ENCODE results near the gene AGAP1.

Gene AGAP1

DNA sequence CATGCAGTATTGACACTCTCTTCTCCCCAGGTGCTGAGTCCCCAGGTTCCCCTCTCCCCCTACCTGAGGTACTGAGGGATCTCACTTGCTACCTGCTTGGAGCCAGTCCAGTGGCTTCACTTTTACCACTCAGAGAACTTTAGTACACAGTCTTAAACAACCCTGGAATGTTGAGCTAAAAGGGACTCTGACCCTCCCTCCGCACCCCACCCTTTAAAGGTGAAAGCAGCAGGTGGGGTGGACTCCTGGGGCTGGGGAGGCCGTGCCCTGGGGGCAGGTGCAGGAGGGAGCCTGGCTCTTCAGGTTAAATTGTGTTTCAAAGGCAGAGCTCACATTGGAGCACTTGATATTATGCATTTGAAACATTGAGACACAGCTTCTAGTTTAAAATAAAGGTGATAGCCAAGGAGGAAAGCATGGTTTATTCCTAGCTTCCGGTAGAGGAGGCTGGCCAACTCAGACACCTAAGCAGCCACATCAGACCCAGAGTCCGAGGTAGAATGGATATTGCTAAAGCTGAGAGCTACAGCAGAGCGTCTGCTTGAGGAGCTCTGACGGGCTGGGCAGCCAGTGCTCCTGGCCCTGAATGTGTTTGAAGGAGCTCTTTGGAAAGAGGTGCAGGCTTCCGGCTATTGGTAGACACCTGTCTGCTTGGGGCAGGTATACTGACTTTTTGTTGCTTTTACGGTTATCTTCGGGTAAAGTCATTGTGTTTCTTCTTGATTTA is 196.4 kb downstream of the AGAP1 start:
- no peak for DNase-seq (ENCODE audit: low read depth in 3 of 3)

DNA sequence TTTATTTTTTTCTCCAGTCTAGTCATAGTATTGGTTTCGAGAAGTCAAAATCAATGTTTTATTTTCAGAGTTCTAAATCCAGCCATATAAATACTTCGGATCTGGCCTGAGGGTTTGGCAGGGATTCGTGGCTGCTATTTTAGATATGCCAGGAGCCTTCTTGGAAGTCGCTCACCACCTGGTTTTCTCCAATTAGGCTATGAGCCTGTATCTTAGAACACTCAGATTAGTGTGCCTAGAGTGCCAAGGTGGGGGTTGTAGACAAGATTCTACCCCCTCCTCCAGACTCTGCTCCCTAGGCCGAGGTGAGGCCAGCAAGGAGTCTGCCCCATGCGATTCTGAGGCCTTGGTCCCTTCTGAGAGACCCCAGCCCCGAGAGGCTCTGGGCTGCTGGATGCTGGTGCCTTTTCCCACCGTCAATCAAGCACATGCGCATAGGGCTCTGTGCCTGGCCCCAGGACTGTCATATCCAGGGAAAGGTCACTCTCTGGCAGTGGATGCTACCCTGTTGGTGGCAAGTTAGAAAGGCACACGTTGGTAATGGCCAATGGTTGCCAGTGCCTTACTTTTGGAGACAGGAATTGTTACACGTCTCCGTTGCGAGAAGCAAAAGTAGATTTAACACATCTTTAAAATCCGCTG is 197.1 kb downstream of the AGAP1 start:
- DNase-seq (ENCODE audit: low read depth in 3 of 3), result no peak

DNA sequence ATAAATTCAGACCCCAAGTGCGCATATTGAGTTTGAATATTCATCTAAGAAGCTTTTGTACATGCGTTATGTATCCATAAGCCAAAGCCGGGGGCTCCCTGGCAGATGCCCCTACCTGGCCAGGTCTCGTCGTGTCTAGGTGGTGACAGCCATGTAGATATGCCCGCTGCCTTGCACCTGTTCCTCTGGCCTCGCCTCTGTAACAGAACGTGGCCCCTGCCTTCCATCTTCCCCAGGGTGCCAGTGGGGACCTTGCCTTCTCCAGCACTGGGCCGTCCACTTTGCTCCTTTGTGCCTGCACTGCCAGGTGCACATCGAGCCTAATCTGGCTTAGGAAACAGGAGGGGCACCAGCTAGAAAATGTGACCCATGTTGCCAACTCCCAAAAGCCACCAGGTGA is 198.2 kb downstream of the AGAP1 start:
- DNase-seq (ENCODE audit: low read depth in 3 of 3), result no peak

DNA sequence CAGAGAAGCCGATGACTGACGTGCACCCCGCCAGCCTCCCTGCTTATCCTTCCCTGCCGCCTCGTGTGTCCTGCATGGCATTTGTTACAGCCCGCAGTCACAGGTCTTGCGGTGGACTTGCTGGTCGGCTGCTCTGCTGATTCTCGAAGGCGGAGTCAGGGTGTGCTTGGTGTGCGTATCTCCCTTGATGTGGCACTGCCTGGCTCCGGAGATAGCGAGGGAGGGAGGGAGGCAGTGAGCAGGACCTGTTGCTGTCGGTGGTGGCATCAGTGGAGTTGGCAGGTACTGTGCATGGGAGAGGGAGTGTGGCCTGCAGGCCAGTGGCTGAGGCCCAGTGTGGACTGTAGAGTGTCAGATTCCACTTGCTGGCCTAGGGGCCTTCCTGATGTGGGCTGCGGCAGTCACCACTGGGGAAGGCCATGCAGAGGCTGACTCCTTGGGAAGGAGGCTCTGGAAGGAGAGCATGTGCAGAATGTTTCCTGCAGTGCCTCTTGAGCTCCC is 198.9 kb downstream of the AGAP1 start:
- no peak for DNase-seq (ENCODE audit: low read depth in 3 of 3)

DNA sequence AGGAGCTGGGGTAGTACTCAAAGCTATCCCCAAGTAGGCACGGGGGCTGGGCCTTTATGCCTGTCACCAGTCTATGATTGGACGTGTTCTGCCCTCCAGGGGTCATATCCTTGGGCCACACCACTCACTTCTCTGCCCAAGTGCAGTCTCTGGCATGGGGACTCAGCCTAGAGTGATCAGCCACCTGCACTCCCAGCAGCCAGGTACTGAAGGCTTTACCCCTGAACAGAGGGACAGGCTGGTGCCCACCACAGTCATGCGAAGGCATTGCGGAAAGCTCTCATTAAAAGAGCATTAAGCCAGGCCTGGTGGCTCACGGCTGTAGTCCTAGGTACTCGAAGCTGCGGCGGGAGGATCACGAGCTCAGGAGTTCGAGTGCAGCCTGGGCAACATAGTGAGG is 199.4 kb downstream of the AGAP1 start:
- DNase-seq (ENCODE audit: low read depth in 3 of 3), result no peak

DNA sequence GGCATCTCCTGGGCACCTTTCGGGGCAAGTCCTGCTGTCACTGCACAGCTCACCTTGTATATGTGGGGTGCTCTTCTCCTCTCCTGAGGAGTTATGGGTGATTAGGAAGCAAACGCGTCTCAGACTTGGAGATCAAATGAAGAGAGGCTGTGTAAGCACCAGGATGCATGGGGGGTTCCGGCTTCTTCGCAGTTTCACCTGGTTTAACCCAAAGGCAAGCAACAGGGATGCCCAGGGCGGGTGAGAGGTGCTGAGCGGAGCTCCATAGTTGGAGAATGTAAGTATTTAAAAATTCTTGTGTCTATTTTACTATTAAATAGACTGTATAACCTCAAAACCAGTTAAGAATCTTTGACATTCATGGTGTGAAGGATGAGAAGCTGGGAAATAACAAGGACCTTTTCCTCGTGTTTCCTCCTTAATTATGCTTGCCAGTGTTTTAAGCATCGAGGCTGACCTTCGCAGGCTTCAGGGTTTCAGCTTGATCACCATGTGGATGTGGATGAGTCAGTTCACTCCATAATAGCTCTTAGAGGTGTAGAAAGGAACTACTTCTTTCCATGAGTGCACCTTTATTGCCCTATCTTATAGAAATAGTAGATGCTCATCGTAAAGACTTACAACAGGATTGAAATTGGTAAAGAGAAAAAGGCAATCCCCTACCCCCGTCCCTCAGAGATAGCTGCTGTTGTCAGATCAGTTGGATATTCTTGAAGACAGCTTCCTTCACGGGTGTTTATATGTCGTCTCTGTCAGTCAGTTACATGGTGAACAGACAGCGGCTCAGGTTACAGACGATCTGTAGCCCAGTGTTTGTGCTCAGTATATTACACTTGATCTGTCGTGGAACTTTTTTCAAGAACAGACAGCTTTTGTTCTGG is 201.1 kb downstream of the AGAP1 start:
- DNase-seq (ENCODE audit: low read depth in 3 of 3), result no peak

DNA sequence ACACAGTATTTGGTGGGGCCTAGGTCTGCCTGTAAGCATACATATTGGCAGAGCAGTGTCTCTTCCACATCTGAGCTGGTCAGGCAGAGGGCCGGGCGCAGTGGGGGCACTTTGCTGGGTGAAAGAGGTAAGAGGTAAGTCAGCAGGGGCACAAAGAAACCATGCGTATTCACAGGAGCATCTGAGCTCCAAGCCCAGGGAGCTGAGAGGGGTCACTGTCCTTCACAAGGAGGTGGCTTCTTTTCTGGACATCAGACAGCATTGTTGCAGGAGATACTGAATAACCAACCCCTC is 201.7 kb downstream of the AGAP1 start:
- no peak for DNase-seq (ENCODE audit: low read depth in 3 of 3)

DNA sequence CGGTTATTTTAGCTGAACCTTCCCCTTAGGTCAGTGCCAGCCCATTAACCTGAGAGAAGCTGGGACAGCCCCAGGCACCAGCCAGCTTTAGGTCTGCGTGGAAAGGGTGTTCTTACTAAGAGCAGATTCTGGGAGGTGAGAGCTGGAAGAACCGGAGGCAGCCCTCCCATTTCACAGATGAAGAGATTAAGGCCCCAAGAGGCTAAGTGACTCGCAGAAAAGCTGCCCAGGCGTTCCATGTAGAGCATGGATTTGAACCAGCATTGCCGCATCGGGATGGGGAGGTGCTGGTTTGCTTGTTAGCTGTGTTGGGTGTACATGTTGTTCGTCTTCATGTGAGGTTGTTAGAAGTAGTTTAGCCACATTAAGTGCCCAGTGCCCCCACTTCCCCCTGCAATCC is 203.2 kb downstream of the AGAP1 start:
- DNase-seq (ENCODE audit: low read depth in 3 of 3), result no peak

DNA sequence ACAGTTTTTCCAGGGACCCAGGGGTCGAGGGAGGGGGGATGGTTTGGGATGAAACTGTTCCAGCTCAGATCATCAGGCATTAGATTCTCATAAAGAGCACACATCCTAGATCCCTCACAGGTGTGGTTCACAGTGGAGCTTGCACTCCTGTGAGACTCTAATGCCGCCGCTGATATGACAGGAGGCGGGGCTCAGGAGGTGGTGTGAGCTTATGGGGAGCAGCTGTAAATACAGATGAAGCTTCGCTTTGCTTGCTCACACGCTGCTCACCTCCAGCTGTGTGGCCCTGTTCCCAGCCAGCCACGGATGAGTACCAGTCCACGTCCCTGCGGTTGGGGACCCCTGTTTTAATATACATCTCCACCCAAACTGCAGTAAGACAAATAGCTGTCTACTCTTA is 204.2 kb downstream of the AGAP1 start:
- no peak for DNase-seq (ENCODE audit: low read depth in 3 of 3)

DNA sequence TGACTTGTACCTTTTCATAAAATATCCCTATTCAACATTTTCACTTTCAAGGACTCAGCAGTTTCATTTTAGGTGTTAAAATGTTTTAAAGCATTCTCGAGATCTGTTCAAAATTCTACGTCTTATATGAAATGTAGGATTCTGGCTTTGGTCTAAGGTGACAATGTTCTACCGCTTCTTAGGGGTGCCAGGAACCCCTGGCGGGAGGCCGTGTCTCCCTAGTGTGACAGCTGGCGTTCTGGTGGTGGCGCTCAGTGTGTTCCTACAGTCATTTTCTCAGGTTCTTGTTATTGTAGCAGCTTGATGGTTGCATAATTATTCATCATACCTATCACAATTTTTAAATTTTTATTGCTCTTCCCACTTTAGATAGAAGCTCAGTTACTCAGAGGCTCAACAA is 204.6 kb downstream of the AGAP1 start:
- DNase-seq (ENCODE audit: low read depth in 3 of 3), result no peak

DNA sequence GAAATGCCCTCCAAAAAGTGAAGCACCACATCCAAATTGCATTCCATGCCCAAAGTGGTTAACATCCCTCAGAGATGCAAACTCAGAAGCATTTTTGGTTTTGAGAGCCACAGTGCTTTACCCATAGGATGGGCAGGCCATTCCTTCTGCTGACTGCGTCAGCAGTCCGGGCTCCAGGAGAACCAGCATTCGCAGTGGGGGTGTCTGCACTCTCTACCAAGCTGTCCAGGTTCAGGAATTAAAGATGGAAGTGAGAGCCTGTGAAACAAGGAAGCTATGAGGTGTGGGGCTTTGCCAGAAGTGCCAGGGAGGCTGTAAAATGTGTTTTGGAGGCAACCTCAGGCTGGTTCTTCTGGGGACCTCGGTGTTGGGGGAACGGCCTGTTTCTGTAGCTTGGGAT is 205.7 kb downstream of the AGAP1 start:
- no peak for DNase-seq (ENCODE audit: low read depth in 3 of 3)

DNA sequence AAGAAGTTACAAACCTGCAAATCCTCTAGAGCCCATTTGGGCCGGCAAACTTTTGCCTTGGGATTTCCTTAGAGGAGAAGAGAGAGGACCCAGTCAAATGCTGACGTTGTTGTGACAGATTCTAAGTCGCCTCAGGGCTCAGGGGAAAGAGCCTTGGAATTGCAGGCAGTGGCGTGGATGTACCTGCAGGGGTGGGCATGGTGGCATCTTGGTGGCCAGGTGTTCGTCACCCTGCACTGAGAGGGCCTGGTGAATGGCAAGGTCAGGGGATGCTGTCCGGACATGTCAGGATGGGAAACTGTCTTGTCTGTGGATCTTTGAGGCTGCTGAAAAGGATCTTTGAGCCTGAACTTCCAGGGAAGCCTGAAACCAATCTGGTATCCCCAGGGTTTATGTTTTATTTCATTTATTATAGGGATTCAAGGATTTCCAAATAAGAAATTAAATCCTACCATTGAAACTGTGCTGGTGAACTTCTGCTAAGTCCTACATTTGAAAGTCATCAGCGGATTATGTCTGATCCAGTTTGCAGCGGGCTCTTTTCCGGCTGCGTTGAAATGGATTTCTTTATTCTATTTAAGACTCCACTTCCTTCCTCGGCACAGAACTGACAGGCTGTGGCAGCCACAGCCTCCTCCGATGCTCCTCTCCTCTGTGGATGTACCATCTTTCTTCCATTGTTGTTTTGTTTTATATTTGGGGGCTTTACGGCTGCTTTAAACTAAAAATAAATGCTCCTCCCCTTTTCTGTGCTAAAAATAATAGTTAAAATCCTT is 207.6 kb downstream of the AGAP1 start:
- DNase-seq (ENCODE audit: low read depth in 3 of 3), result no peak

DNA sequence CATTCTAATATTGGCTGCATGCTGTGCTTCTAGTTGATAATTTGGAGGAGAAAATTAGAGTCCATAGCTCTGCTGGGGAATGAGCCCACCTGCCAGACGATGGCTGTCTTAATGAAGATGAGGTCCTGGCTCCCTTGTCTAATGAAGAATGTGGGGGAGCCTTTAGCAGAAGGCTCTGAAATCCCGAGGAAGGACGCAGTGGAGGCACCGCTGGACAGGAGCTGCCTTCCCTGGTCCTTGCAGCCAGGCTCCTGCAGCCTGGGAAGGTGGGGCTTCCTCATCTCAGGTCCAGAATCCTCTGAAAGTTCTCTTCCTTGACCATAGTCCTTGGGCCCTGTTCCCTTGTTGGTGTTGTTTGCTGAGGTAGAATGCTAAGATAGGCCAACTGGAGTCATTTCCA is 208.3 kb downstream of the AGAP1 start:
- no peak for DNase-seq (ENCODE audit: low read depth in 3 of 3)

DNA sequence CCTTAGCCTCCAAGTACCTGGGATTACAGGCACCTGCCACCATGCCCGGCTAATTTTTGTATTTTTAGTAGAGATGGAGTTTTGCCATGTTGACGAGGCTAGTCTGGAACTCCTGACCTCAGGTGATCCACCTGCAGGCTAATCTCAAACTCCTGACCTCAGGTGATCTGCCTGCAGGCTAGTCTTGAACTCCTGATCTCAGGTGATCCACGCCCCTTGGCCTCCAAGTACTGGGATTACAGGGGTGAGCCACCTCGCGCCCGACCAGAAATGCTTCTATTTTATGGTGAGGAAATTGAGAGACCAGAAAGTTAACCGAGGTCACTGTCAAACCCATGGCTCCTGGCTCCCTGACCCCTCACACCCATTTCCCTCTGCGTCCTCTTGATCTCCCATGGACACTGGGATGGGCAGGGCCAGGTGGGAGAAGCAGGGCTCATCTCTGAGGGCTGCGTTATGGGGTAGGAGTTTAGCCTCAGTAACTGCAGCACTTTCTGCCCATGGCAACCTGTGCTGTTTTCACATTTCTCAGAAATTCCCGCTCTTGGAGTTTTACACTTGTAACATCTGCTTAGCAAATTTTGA is 210.0 kb downstream of the AGAP1 start:
- DNase-seq (ENCODE audit: low read depth in 3 of 3), result no peak

DNA sequence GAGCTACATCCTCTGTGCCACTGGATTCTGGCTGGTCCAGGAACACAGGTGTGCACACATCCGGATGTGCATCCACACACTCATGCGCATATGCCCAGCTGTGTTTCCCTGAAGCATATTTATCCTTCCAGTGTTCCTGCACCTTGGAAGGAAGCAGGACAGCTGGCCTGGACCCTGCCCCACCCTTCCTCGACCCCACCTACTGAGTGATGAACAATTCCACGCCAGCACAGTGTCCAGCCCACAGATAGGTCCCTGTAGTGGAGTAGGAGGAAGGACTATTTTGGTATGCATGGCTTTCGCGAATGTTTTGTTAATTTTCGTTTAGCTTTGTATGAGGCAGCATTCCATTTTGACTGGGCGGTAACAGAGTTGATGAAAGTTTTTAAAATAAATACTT is 211.5 kb downstream of the AGAP1 start:
- no peak for DNase-seq (ENCODE audit: low read depth in 3 of 3)

DNA sequence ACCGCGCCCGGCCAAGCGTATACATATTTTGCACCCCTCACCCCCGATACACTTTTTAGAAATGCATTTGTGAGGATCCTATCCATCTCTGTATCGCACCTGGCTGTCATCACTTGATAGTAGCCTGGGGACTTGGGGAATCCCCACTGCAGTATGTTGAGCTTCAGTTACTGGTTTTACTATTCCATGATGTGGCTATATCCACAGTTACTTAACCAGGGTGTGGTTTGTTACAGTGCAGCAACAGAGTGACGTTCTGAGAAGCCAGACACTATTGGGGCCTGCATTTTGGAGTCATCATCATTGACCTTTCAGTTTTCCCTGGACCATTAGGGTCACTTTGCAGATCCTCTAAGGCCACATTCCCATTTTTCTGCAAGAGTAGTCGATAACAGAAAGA is 212.7 kb downstream of the AGAP1 start:
- no peak for DNase-seq (ENCODE audit: low read depth in 3 of 3)

DNA sequence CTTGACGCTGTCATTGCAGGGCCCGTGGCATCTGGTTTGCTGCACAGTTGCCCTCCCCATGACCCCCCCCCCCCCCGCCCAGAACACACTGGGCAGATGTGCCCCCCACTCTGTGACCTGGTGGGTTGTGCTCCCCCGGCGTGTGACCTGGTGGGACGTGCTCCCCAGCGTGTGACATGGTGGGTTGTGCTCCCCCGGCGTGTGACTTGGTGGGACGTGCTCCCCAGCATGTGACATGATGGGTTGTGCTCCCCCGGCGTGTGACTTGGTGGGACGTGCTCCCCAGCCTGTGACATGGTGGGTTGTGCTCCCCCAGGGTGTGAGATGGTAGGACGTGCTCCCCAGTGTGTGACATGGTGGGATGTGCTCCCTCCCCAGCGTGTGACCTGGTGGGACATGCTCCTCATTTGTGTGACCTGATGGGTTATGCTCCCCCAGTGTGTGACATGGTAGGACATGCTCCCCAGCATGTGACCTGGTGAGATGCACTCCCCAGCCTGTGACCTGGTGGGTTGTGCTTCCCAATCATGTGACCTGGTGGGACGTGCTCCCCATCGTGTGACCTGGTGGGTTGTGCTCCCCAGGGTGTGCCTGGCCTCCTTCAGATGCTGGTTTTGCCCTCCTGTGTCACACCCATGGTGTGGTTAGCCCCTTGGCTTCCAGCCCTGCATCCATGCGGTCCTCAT is 213.7 kb downstream of the AGAP1 start:
- no peak for DNase-seq (ENCODE audit: low read depth in 3 of 3)

DNA sequence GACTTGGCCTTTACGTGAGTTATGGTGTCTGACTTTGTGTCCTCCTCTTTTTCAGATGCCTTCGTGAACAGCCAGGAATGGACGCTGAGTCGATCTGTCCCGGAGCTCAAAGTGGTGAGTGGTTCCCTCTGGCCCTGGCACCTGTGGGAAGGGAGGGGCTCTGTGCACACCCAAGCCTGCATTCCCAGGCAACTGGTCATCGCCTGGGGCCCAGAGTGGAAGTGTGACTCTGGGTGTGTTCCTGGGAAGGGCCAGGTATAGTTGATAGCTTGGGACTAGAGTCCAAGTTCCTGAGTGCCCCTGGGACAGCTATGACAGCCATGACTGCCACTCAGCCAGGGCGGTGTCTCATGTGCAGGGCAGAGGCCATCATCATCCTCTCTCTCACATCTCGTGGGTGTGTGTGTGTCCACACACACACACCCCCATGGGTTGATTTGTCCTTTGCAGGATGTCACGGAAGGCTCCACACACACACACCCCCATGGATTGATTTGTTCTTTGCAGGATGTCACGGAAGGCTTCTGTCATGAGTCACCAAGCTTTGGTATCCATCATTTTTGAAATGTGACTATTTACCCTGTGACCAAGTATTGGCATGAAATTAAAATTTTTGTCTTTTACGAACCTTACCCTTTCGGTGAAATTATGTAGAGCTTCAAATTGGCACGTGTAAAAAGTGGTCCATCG is 215.4 kb downstream of the AGAP1 start:
- no peak for DNase-seq (ENCODE audit: low read depth in 3 of 3)

DNA sequence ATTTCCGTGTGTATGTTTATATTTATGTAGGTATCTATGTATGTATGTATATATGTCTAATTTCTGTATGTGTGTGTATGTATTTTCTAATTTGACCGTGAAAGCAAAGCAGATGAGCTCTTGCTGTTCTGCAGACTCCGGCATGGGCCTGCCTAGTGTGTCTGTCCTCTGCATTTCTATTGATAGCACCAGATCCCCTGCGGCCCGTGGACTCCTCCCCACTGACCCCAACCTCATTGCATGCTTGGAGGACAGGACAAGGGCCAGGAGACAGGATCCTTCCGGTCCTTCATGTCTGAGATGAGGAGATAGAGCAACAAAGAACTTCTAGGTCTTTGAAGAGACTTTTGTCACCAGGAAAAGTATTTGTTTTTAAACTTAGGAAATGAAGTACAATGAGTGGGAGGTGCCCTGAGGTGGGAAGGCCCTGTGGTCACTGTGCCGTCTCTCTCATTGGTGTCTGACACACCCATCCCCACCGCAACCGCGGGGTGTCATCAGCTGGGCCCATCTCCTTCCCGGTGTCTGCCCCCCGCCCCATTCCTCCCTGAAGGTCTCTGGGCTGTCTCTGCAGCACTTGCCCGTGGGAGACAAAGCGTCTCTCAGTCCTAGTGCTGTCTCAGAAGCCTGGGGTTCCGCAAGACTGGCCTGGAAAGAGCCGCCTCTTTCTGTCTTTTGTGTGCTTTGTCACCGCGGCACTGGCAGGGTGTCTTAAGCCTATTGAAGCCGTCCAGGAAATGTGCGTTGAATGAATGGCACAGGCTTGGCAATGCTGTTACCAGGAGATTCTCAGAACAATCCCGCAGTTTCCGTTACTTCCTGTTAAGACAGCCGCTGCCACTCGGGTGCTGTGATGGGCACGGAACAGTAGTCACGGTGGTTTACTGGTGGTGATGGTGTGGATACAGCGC is 216.4 kb downstream of the AGAP1 start:
- no peak for DNase-seq (ENCODE audit: low read depth in 3 of 3)

Measured in stimulated activated CD4-positive, alpha-beta T cell treated with anti-CD3 and anti-CD28 coated beads, TNF-alpha, amount 100 ng/mL, for 48 hours (primary cell).